ENCODE data around the gene FRYL. TPM values are rescaled to one million over a fixed set of nuclear protein-coding genes. Genes with fewer than 3 reads are reported as not detected.
A peak's percentile ranks its signal among the peaks of the same experiment; 100 is the strongest.
"Not testable (repeated sequence)": the region's sequence is repeated elsewhere in the genome, so short reads cannot be mapped to it uniquely, and the experiment has no call there.

The FRYL gene
- total RNA-seq = 10 to 100 TPM; 51.1 to 96.5 (median 70.6) TPM

- TF ChIP-seq CTCF (IDR thresholded peaks at IDR 0.05) (no peak), POLR2A (IDR thresholded peaks at IDR 0.05) (peak in 1 of 2 donors; percentile 46)
- peak; percentile 100 for DNase-seq (ENCODE audit: low spot score in 2 of 2)
- WGBS, 2 donors = 0% methylated on average over 48 of the region's 51 CpGs
- peak within 1 kb of the TSS; percentile 79 for H3K4me3 ChIP-seq (ENCODE audit: low read depth, poor library complexity, severe bottlenecking)
- intact Hi-C loops (cut with DNase I; ENCODE audit: low total_unique reads) = loop anchor here (10.0 kb wide), 1 partner anchor 195 kb away; no protein-coding TSS in a partner anchor
These were observed at the start of gene FRYL for GRCh38 chr4:48779998-48780864. FRYL (minus strand) TSS chr4:48780279; CDS start chr4:48634410, 145,869 bp downstream.

GRCh38 chr4:48827622-48828021 lies 47.5 kb upstream of the FRYL start:
- TF ChIP-seq CTCF (IDR thresholded peaks at IDR 0.05) = no peak
- no peak for TF ChIP-seq POLR2A (IDR thresholded peaks at IDR 0.05)
- WGBS, 2 donors = 85 to 96% methylated on average over 5 of the region's 5 CpGs
- no peak overlapping the region for H3K4me3 ChIP-seq (ENCODE audit: low read depth, poor library complexity, severe bottlenecking)
- intact Hi-C loops (cut with DNase I; ENCODE audit: low total_unique reads) = no loop called here
- no peak for DNase-seq (ENCODE audit: low spot score in 2 of 2)

GRCh38 chr4:48821431-48821830 lies 41.4 kb upstream of the FRYL start:
- intact Hi-C loops (cut with DNase I; ENCODE audit: low total_unique reads); DNase-seq (ENCODE audit: low spot score in 2 of 2); H3K4me3 ChIP-seq (ENCODE audit: low read depth, poor library complexity, severe bottlenecking): not testable (repeated sequence)
- 62 to 69% methylated on average over 2 of the region's 2 CpGs for WGBS, 2 donors

DNA sequence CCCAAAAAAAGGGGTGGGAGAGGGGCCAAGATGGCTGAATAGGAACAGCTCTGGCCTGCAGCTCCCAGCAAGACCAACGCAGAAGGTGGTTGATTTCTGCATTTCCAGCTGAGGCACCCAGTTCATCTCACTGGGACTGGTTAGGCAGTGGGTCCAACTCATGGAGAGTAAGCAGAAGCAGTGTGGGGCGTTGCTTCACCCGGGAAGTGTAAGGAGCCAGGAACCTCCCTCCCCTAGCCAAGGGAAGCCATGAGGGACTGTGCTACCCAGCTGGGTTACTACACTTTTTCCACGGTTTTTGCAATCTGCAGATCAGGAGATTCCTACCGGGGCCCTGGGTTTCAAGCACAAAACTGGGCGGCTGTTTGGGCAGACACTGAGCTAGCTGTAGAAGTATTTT lies 36.9 kb upstream of the FRYL start:
- WGBS, 2 donors = 85 to 92% methylated on average over 6 of the region's 6 CpGs
- no peak overlapping the region for H3K4me3 ChIP-seq (ENCODE audit: low read depth, poor library complexity, severe bottlenecking)
- intact Hi-C loops (cut with DNase I; ENCODE audit: low total_unique reads) = no loop called here
- TF ChIP-seq POLR2A (IDR thresholded peaks at IDR 0.05) = no peak
- TF ChIP-seq CTCF (IDR thresholded peaks at IDR 0.05) = no peak
- no peak for DNase-seq (ENCODE audit: low spot score in 2 of 2)

- intact Hi-C loops (cut with DNase I; ENCODE audit: low total_unique reads); DNase-seq (ENCODE audit: low spot score in 2 of 2); H3K4me3 ChIP-seq (ENCODE audit: low read depth, poor library complexity, severe bottlenecking): not testable (repeated sequence)
- WGBS, 2 donors = 93 to 94% methylated on average over 7 of the region's 7 CpGs
These were observed 36.2 kb upstream of the FRYL start for GRCh38 chr4:48816297-48816696.

DNA sequence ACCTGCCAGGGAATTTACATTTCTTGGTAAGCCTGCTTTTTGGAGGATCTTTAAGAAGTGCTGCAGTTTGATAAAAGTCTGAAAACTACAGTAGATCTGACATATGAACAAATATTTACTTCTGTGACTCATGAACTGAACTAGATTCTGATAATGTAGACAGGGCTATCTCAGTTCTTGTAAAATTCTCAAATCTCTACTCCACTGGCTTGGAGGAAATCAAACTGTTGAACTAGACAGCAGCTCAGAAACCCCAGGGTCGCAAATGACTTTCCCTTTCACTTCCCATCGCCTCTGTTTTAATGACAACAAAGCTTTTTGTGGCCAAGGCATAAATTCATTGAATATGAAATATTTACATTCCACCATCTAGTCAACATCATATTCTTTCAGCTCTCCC lies 35.4 kb upstream of the FRYL start:
- H3K4me3 ChIP-seq (ENCODE audit: low read depth, poor library complexity, severe bottlenecking) = no peak overlapping the region
- DNase-seq (ENCODE audit: low spot score in 2 of 2) = no peak
- TF ChIP-seq POLR2A (IDR thresholded peaks at IDR 0.05) (no peak), CTCF (IDR thresholded peaks at IDR 0.05) (no peak)
- WGBS, 2 donors = 58 to 60% methylated on average over 2 of the region's 2 CpGs
- intact Hi-C loops (cut with DNase I; ENCODE audit: low total_unique reads) = no loop called here

GRCh38 chr4:48813964-48814363 lies 33.9 kb upstream of the FRYL start:
- TF ChIP-seq POLR2A (IDR thresholded peaks at IDR 0.05) (no peak), CTCF (IDR thresholded peaks at IDR 0.05) (no peak)
- 64 to 77% methylated on average over 1 of the region's 1 CpG for WGBS, 2 donors
- no peak for DNase-seq (ENCODE audit: low spot score in 2 of 2)

More at GRCh38 chr4:48813964-48814363, 33.9 kb upstream of the FRYL start:
- intact Hi-C loops (cut with DNase I; ENCODE audit: low total_unique reads) = no loop called here
- H3K4me3 ChIP-seq (ENCODE audit: low read depth, poor library complexity, severe bottlenecking) = no peak overlapping the region

Data from lower leg skin (tissue), 4 donors.